H9 (cell line): ENCODE data around the gene KRT84. TPM values are rescaled to one million over a fixed set of nuclear protein-coding genes. Genes with fewer than 3 reads are reported as not detected.

ENCODE experiments used
- DNase-seq: peaks from one replicate; pipeline ENCODE4 v3.0.0-alpha.2; 2017
- H2AFZ ChIP-seq: one replicate; pipeline ENCODE4 v1.6.1; 2013; ENCODE audit warnings: mild to moderate bottlenecking, low read length, control low read depth, moderate library complexity
- H2AK5ac ChIP-seq: 2 replicates; pipeline ENCODE4 v1.6.1; 2013; ENCODE audit warnings: low read length, control low read depth, mixed read lengths; ENCODE audit not compliant: insufficient read length
- H2BK120ac ChIP-seq: one replicate; pipeline ENCODE4 v1.6.1; 2013; ENCODE audit warnings: low read depth, mild to moderate bottlenecking, low read length, control low read depth, inconsistent platforms; ENCODE audit not compliant: poor library complexity, severe bottlenecking
- H2BK12ac ChIP-seq: 2 replicates; pipeline ENCODE4 v1.6.1; 2013; ENCODE audit warnings: low read length, control low read depth, mixed read lengths, low read depth; ENCODE audit not compliant: insufficient read length
- H2BK15ac ChIP-seq: 2 replicates; pipeline ENCODE4 v1.6.1; 2013; ENCODE audit warnings: low read depth, low read length, control low read depth
- H2BK20ac ChIP-seq: one replicate; pipeline ENCODE4 v1.6.1; 2013; ENCODE audit warnings: low read depth, mild to moderate bottlenecking, low read length, control low read depth, inconsistent platforms; ENCODE audit not compliant: poor library complexity, severe bottlenecking
- H2BK5ac ChIP-seq: 2 replicates; pipeline ENCODE4 v1.6.1; 2013; ENCODE audit warnings: low read length, control low read depth, mixed read lengths; ENCODE audit not compliant: insufficient read length
- H3K14ac ChIP-seq: 2 replicates; pipeline ENCODE4 v1.6.1; 2013; ENCODE audit warnings: low read length, control low read depth; ENCODE audit not compliant: insufficient read depth
- H3K18ac ChIP-seq: 2 replicates; pipeline ENCODE4 v1.6.1; 2013; ENCODE audit warnings: low read depth, mild to moderate bottlenecking, mixed read lengths, low read length, control low read depth; ENCODE audit not compliant: insufficient read length
- H3K23ac ChIP-seq: 2 replicates; pipeline ENCODE4 v1.6.1; 2013; ENCODE audit warnings: low read length, control low read depth, mixed read lengths, low read depth; ENCODE audit not compliant: insufficient read length
- H3K23me2 ChIP-seq: 2 replicates; pipeline ENCODE4 v1.6.1; 2013; ENCODE audit warnings: low read depth, mild to moderate bottlenecking, mixed read lengths, low read length, control low read depth; ENCODE audit not compliant: insufficient read length, poor library complexity, severe bottlenecking
- H3K27ac ChIP-seq: 2 replicates; pipeline ENCODE4 v1.5.1; 2013; ENCODE audit warnings: low read length, control low read depth, mixed read lengths, low read depth; ENCODE audit not compliant: insufficient read length
- H3K27me3 ChIP-seq: 2 replicates; pipeline ENCODE4 v1.6.1; 2013; ENCODE audit warnings: low read length, control low read depth, inconsistent platforms; ENCODE audit not compliant: insufficient read depth
- H3K4ac ChIP-seq: 2 replicates; pipeline ENCODE4 v1.6.1; 2013; ENCODE audit warnings: low read depth, mild to moderate bottlenecking, control low read depth, inconsistent platforms, low read length, moderate library complexity
- H3K4me1 ChIP-seq: 2 replicates; pipeline ENCODE4 v1.6.1; 2013; ENCODE audit warnings: low read length, control low read depth, inconsistent platforms; ENCODE audit not compliant: insufficient read depth
- H3K4me2 ChIP-seq: 2 replicates; pipeline ENCODE4 v1.6.1; 2013; ENCODE audit warnings: low read length, control low read depth, mixed read lengths; ENCODE audit not compliant: insufficient read length, insufficient read depth
- H3K56ac ChIP-seq: 2 replicates; pipeline ENCODE4 v1.6.1; 2013; ENCODE audit warnings: low read depth, mild to moderate bottlenecking, mixed read lengths, low read length, control low read depth; ENCODE audit not compliant: insufficient read length
- H3K79me1 ChIP-seq: 2 replicates; pipeline ENCODE4 v1.6.1; 2013; ENCODE audit warnings: low read depth, mild to moderate bottlenecking, moderate library complexity, low read length, control low read depth, inconsistent platforms; ENCODE audit not compliant: insufficient read depth, poor library complexity, severe bottlenecking
- H3K79me2 ChIP-seq: 2 replicates; pipeline ENCODE4 v1.6.1; 2013; ENCODE audit warnings: low read length, control low read depth, inconsistent platforms; ENCODE audit not compliant: insufficient read depth
- H3K9ac ChIP-seq: 2 replicates; pipeline ENCODE4 v1.6.1; 2013; ENCODE audit warnings: low read length, control low read depth, mixed read lengths; ENCODE audit not compliant: insufficient read length; ENCODE audit errors: extremely low read depth
- H3K9me3 ChIP-seq: one replicate; pipeline ENCODE4 v1.6.1; 2013; ENCODE audit warnings: low read depth, low read length, inconsistent platforms; ENCODE audit not compliant: control insufficient read depth
- H3T11ph ChIP-seq: one replicate; pipeline ENCODE4 v1.6.1; 2013; ENCODE audit warnings: mild to moderate bottlenecking, low read length, control low read depth, inconsistent platforms
- H4K20me1 ChIP-seq: one replicate; pipeline ENCODE4 v1.6.1; 2013; ENCODE audit not compliant: control insufficient read depth, insufficient read length, insufficient read depth
- H4K5ac ChIP-seq: 2 replicates; pipeline ENCODE4 v1.6.1; 2013; ENCODE audit warnings: low read depth, mild to moderate bottlenecking, mixed read lengths, low read length, control low read depth; ENCODE audit not compliant: insufficient read length
- H4K8ac ChIP-seq: replicated peaks from 2 replicates; pipeline ENCODE4 v1.6.1; 2013; ENCODE audit warnings: low read length, control low read depth, mixed read lengths, low read depth; ENCODE audit not compliant: insufficient read length
- H4K91ac ChIP-seq: 2 replicates; pipeline ENCODE4 v1.6.1; 2013; ENCODE audit warnings: low read depth, mild to moderate bottlenecking, moderate library complexity, mixed read lengths, low read length, control low read depth; ENCODE audit not compliant: insufficient read length
- H3K27ac Mint-ChIP-seq, 3 experiments: 2 replicates in 2 of 3; 3 replicates in 1 of 3; pipeline ENCODE4 v1.8.0; 2020 to 2021; ENCODE audit warnings: mixed read lengths in 3 of 3, mild to moderate bottlenecking in 1 of 3, moderate library complexity in 1 of 3
- H3K27me3 Mint-ChIP-seq: 2 replicates; pipeline ENCODE4 v1.8.0; 2021; ENCODE audit warnings: low read depth, mild to moderate bottlenecking, moderate library complexity, mixed read lengths
- H3K36me3 Mint-ChIP-seq, 3 experiments: 2 replicates in 2 of 3; 3 replicates in 1 of 3; pipeline ENCODE4 v1.8.0; 2020 to 2021; ENCODE audit warnings: low read depth in 3 of 3, mixed read lengths in 3 of 3; ENCODE audit not compliant: insufficient read depth in 1 of 3
- H3K4me1 Mint-ChIP-seq, 2 experiments: 2 replicates each; pipeline ENCODE4 v1.8.0; 2020; ENCODE audit warnings: mixed read lengths in 2 of 2
- H3K4me3 Mint-ChIP-seq, 2 experiments: 2 replicates in 1 of 2; 3 replicates in 1 of 2; pipeline ENCODE4 v1.8.0; 2020 to 2021; ENCODE audit warnings: mild to moderate bottlenecking in 2 of 2, mixed read lengths in 2 of 2, moderate library complexity in 1 of 2
- H3K9me3 Mint-ChIP-seq, 2 experiments: 2 replicates in 1 of 2; 3 replicates in 1 of 2; pipeline ENCODE4 v1.8.0; 2020; ENCODE audit warnings: mild to moderate bottlenecking in 2 of 2, mixed read lengths in 2 of 2, moderate library complexity in 1 of 2
- WGBS: extraction: QIAGEN DNeasy Blood & Tissue Kit; methylation state at CpG from one replicate; pipeline ENCODE4 v1.1.7; 2013; ENCODE audit warnings: missing lambda C conversion rate, low lambda C conversion rate, mixed read lengths; ENCODE audit not compliant: insufficient read length; ENCODE audit errors: extremely low coverage; 5-methylcytosine and 5-hydroxymethylcytosine counted together
- total RNA-seq: library from RNA; stranded (reverse); gene quantifications from 2 replicates; pipeline ENCODE4 v1.2.1, GENCODE V29; 2021
- TF ChIP-seq, protein P1 (sequence below): fragments of 200-600 bp; sonication (generic); conservative IDR thresholded peaks from 3 replicates; pipeline ENCODE4 v1.8.0; 2021; ENCODE audit warnings: antibody characterized with exemption, mild to moderate bottlenecking

Gene KRT84
- total RNA-seq, 1 experiment from 2014 or later: not detected

GRCh38 chr12:52356762-52357580 lies 28.5 kb downstream of the KRT84 start:
- Histone ChIP-seq H2BK5ac (no peak overlapping the region), H4K20me1 (no peaks in the 10 kb centered on the region), H3K27me3 (no peaks in the 10 kb centered on the region), H2BK12ac (no peak overlapping the region), H2AFZ (no peak overlapping the region), H3K4me2 (no peak overlapping the region), H4K8ac (no peak overlapping the region), H4K91ac (no peak overlapping the region), H2AK5ac (no peak overlapping the region), H3K4me1 (no peaks in the 10 kb centered on the region), H3K18ac (no peak overlapping the region), H3K9ac (no peak overlapping the region), H4K5ac (no peak overlapping the region), H2BK120ac (no peak overlapping the region), H2BK15ac (no peak overlapping the region), H2BK20ac (no peak overlapping the region), H3K23ac (no peak overlapping the region), H3K23me2 (no peaks in the 10 kb centered on the region), H3T11ph (no peak overlapping the region), H3K14ac (no peak overlapping the region), H3K56ac (no peak overlapping the region), H3K4ac (no peak overlapping the region), H3K9me3 (no peaks in the 10 kb centered on the region), H3K27ac (no peak overlapping the region), H3K79me2 (no peaks in the 10 kb centered on the region), H3K79me1 (no peaks in the 10 kb centered on the region)
- DNase-seq: no peak
- no CpG with 5 or more reads among the region's 20 CpGs for WGBS
- Mint-ChIP-seq H3K4me1 (peaks cover 13 to 18% of the 10 kb centered on the region in 2 experiments), H3K27ac (no peak overlapping the region), H3K4me3 (no peak overlapping the region), H3K27me3 (peaks cover 8% of the 10 kb centered on the region; the same call in 1 of the 2 replicates), H3K9me3 (no peaks in the 10 kb centered on the region; a peak in 1 of 5 replicates), H3K36me3 (no peaks in the 10 kb centered on the region)
- TF ChIP-seq, protein P1, sequence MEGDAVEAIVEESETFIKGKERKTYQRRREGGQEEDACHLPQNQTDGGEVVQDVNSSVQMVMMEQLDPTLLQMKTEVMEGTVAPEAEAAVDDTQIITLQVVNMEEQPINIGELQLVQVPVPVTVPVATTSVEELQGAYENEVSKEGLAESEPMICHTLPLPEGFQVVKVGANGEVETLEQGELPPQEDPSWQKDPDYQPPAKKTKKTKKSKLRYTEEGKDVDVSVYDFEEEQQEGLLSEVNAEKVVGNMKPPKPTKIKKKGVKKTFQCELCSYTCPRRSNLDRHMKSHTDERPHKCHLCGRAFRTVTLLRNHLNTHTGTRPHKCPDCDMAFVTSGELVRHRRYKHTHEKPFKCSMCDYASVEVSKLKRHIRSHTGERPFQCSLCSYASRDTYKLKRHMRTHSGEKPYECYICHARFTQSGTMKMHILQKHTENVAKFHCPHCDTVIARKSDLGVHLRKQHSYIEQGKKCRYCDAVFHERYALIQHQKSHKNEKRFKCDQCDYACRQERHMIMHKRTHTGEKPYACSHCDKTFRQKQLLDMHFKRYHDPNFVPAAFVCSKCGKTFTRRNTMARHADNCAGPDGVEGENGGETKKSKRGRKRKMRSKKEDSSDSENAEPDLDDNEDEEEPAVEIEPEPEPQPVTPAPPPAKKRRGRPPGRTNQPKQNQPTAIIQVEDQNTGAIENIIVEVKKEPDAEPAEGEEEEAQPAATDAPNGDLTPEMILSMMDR: no peak
